HepG2 (cell line): ENCODE measurements around the gene C6orf132. TPM values are rescaled to one million over a fixed set of nuclear protein-coding genes. Genes with fewer than 3 reads are reported as not detected.
A peak's percentile ranks its signal among the peaks of the same experiment; 100 is the strongest.

Experiments used
- ATM ChIP-seq: fragments of 450-650 bp; IDR thresholded peaks from 2 replicates; pipeline ENCODE4 v1.7.1; 2017; ENCODE audit warnings: mild to moderate bottlenecking, borderline replicate concordance
- CTCF ChIP-seq: sonication (generic); formaldehyde crosslinking; IDR thresholded peaks from 2 replicates; pipeline ENCODE4 v1.5.0; 2020; ENCODE audit warnings: mild to moderate bottlenecking, missing genetic modification reagents, moderate library complexity
- DBP ChIP-seq: sonication (generic); formaldehyde crosslinking; IDR thresholded peaks from 2 replicates; pipeline ENCODE4 v1.4.0; 2020; ENCODE audit warnings: missing genetic modification reagents; ENCODE audit errors: not compliant biosample characterization
- DNMT3B ChIP-seq: conservative IDR thresholded peaks from 2 replicates; pipeline ENCODE4 v1.6.1; 2016; ENCODE audit warnings: missing biosample characterization, control low read depth
- HDAC1 ChIP-seq: sonication (generic); formaldehyde crosslinking; IDR thresholded peaks from 2 replicates; pipeline ENCODE4 v1.5.1; 2020; ENCODE audit warnings: mild to moderate bottlenecking, missing genetic modification reagents
- MAF1 ChIP-seq: sonication (generic); formaldehyde crosslinking; IDR thresholded peaks from 2 replicates; pipeline ENCODE4 v1.5.0; 2020; ENCODE audit warnings: missing genetic modification reagents, borderline replicate concordance
- MNT ChIP-seq: fragments of 450-650 bp; IDR thresholded peaks from 2 replicates; pipeline ENCODE4 v1.6.1; 2016
- NCOR1 ChIP-seq: fragments of 200-600 bp; sonication (generic); IDR thresholded peaks from 2 replicates; pipeline ENCODE4 v1.7.0; 2017; ENCODE audit warnings: antibody characterized with exemption, low read length, borderline replicate concordance
- PATZ1 ChIP-seq: sonication (generic); formaldehyde crosslinking; IDR thresholded peaks from 2 replicates; pipeline ENCODE4 v1.4.0; 2020; ENCODE audit warnings: missing genetic modification reagents
- SALL1 ChIP-seq: sonication (generic); formaldehyde crosslinking; IDR thresholded peaks from 2 replicates; pipeline ENCODE4 v1.8.0; 2022; ENCODE audit warnings: mild to moderate bottlenecking, missing genetic modification reagents
- SOX6 ChIP-seq, 2 experiments: fragments of 450-650 bp in 1 of 2; sonication (generic) in 1 of 2; formaldehyde crosslinking in 1 of 2; IDR thresholded peaks; 2 replicates each; pipeline versions ENCODE4 v1.4.0 to v1.6.1; 2017 to 2020; ENCODE audit warnings: antibody characterized with exemption in 1 of 2, mild to moderate bottlenecking in 1 of 2, missing genetic modification reagents in 1 of 2
- TBX2 ChIP-seq: sonication (generic); formaldehyde crosslinking; IDR thresholded peaks from 2 replicates; pipeline ENCODE4 v1.5.0; 2020; ENCODE audit warnings: missing genetic modification reagents, mild to moderate bottlenecking, borderline replicate concordance
- ZFP36L1 ChIP-seq: sonication (generic); formaldehyde crosslinking; IDR thresholded peaks from 2 replicates; pipeline ENCODE4 v1.8.0; 2022; ENCODE audit warnings: mild to moderate bottlenecking, missing genetic modification reagents, moderate library complexity
- ZFP91 ChIP-seq: sonication (generic); formaldehyde crosslinking; IDR thresholded peaks from 2 replicates; pipeline ENCODE4 v1.9.0; 2022; ENCODE audit warnings: missing genetic modification reagents, mild to moderate bottlenecking, borderline replicate concordance
- ZNF598 ChIP-seq: sonication (generic); formaldehyde crosslinking; IDR thresholded peaks from 2 replicates; pipeline ENCODE4 v1.5.1; 2020; ENCODE audit warnings: mild to moderate bottlenecking, missing genetic modification reagents, borderline replicate concordance
- ZNF644 ChIP-seq: IDR thresholded peaks from 2 replicates; pipeline ENCODE4 v1.6.1; 2016; ENCODE audit warnings: low read depth
- ZNF768 ChIP-seq: sonication (generic); formaldehyde crosslinking; IDR thresholded peaks from 2 replicates; pipeline ENCODE4 v1.4.0; 2020; ENCODE audit warnings: missing genetic modification reagents
- ZNF788 ChIP-seq: sonication (generic); formaldehyde crosslinking; IDR thresholded peaks from 2 replicates; pipeline ENCODE4 v1.5.0; 2020; ENCODE audit warnings: mild to moderate bottlenecking, missing genetic modification reagents, borderline replicate concordance
- ZNF792 ChIP-seq: IDR thresholded peaks from 2 replicates; pipeline ENCODE4 v1.6.1; 2016
- ZNF891 ChIP-seq: sonication (generic); formaldehyde crosslinking; IDR thresholded peaks from 2 replicates; pipeline ENCODE4 v1.5.0; 2020; ENCODE audit warnings: mild to moderate bottlenecking, missing genetic modification reagents
- polyA plus RNA-seq, 8 experiments: library from polyadenylated mRNA; depleted of rRNA in 3 of 8; stranded (reverse) in 7 of 8; unstranded in 1 of 8; fragments of >200 nt; fragmentation: Illumina TruSeq in 4 of 8; extraction: Trizol in 4 of 8; gene quantifications; 2 replicates each; pipeline versions ENCODE4 v1.2.1 to v1.2.3, GENCODE V29; 2011 to 2016; ENCODE audit warnings: low read depth in 4 of 8, missing spikeins in 1 of 8, mixed read lengths in 1 of 8; ENCODE audit not compliant: insufficient read depth in 1 of 8
- total RNA-seq, 5 experiments: library from RNA; depleted of rRNA; stranded (reverse); fragments of >200 nt; fragmentation: Illumina TruSeq; extraction: Trizol; gene quantifications; 2 replicates each; pipeline ENCODE4 v1.2.3, GENCODE V29; 2016; ENCODE audit warnings: low read depth in 1 of 5

The C6orf132 gene
- total and polyA plus RNA-seq, 2 of the 13 experiments (the other 11 are each of a cell fraction or from before 2014, with no cell fraction given) = 0.78 to 3.0 TPM

- TF ChIP-seq CTCF (CRISPR knock-in tag) (peak; percentile 50), ZNF788 (0 out of 2 replicates have a peak, but pooled peaks have one; percentile 39), DBP (no peak), TBX2 (CRISPR knock-in tag) (peak; percentile 39; the same call in 1 of the 2 replicates), ZNF598 (CRISPR knock-in tag) (no peak), ZNF768 (CRISPR knock-in tag) (peak; percentile 44; the same call in 1 of the 2 replicates), PATZ1 (CRISPR knock-in tag) (peak; percentile 87), ZNF644 (no peak), MNT (no peak), SALL1 (CRISPR knock-in tag) (0 out of 2 replicates have a peak, but pooled peaks have one; percentile 28), ZFP36L1 (CRISPR knock-in tag) (no peak), HDAC1 (CRISPR knock-in tag) (no peak), ZNF891 (CRISPR knock-in tag) (no peak), DNMT3B (CRISPR knock-in tag) (no peak), ZNF792 (CRISPR knock-in tag) (no peak), ZFP91 (CRISPR knock-in tag) (no peak), NCOR1 (no peak), MAF1 (CRISPR knock-in tag) (no peak), ATM (no peak), SOX6 (IDR thresholded peaks at IDR 0.05) (no peak), SOX6 (CRISPR knock-in tag; IDR thresholded peaks at IDR 0.05) (no peak)
Observed at GRCh38 chr6:42093582-42094329, 48.7 kb downstream of the C6orf132 start (continued).
